ENCODE measurements around the gene PARP16. TPM values are rescaled to one million over a fixed set of nuclear protein-coding genes. Genes with fewer than 3 reads are reported as not detected.

Gene PARP16
- total RNA-seq, 1 experiment from 2014 or later: 4.7 TPM

- DNase-seq (ENCODE audit: low spot score) (no peak), ATAC-seq (peak; percentile 19)
- Mint-ChIP-seq H3K36me3 (no peaks in the 10 kb centered on the region), H3K27me3 (ENCODE audit: low read depth) (no peaks in the 10 kb centered on the region), H3K9me3 (peaks cover 6% of the 10 kb centered on the region), H3K27ac (peak overlapping the region; percentile 99), H3K4me1 (peaks cover 23% of the 10 kb centered on the region), H3K4me3 (peak overlapping the region; percentile 81)
- POLR2A ChIA-PET: interaction anchor here (0.9 to 2.4 kb wide), 6 partner anchors 17 to 566 kb away, joined by 3 to 16 read pairs (median 6); partner anchors contain the start of genes CLPX, PARP16 and RAB11A
- TF ChIP-seq GRHL2 (CRISPR knock-in tag; IDR thresholded peaks at IDR 0.05; ENCODE audit: insufficient replicate concordance, severe bottlenecking): no peak
- TF ChIP-seq FOXP4 (CRISPR knock-in tag; IDR thresholded peaks at IDR 0.05): 0 out of 2 replicates have a peak, but pooled peaks have one; percentile 20
- no peak for TF ChIP-seq KAT7 (CRISPR knock-in tag; IDR thresholded peaks at IDR 0.05; ENCODE audit: borderline replicate concordance)
- TF ChIP-seq MAX (CRISPR knock-in tag; IDR thresholded peaks at IDR 0.05): peak; percentile 81
- TF ChIP-seq CTCF (IDR thresholded peaks at IDR 0.05): peak; percentile 56; the same call in 1 of the 2 replicates
- TF ChIP-seq NFATC4 (CRISPR knock-in tag; IDR thresholded peaks at IDR 0.05): no peak
- no peak for TF ChIP-seq NR2C2 (CRISPR knock-in tag; IDR thresholded peaks at IDR 0.05)
- no peak for TF ChIP-seq TCF7 (CRISPR knock-in tag; IDR thresholded peaks at IDR 0.05; ENCODE audit: low read depth)
- CTCF ChIA-PET: interaction anchor here (0.8 to 1.2 kb wide), 3 partner anchors 15 to 113 kb away, joined by 3 to 6 read pairs (median 6); partner anchors contain the start of gene PARP16
Measured at GRCh38 chr15:65303687-65304380, 17.2 kb upstream of the PARP16 start.

GRCh38 chr15:65302061-65302460, 15.4 kb upstream of the PARP16 start:
- POLR2A ChIA-PET: no interaction called here

More at GRCh38 chr15:65302061-65302460, 15.4 kb upstream of the PARP16 start:
- TF ChIP-seq ATF2 (CRISPR knock-in tag; IDR thresholded peaks at IDR 0.05; ENCODE audit: borderline replicate concordance, low read depth): no peak
- no peak for TF ChIP-seq CDX4 (CRISPR knock-in tag; IDR thresholded peaks at IDR 0.05; ENCODE audit: borderline replicate concordance)
- no peak for TF ChIP-seq NR1H2 (CRISPR knock-in tag; IDR thresholded peaks at IDR 0.05)
- TF ChIP-seq AFF4 (CRISPR knock-in tag; IDR thresholded peaks at IDR 0.05; ENCODE audit: borderline replicate concordance): no peak
- peaks cover 6% of the 10 kb centered on the region for H3K9me3 Mint-ChIP-seq
- ATAC-seq (no peak), DNase-seq (ENCODE audit: low spot score) (no peak)
- no peaks in the 10 kb centered on the region for H3K36me3 Mint-ChIP-seq
- H3K4me3 Mint-ChIP-seq: no peak overlapping the region
- CTCF ChIA-PET: interaction anchor here (0.6 kb wide), 1 partner anchor 117 kb away, joined by 3 read pairs; the partner anchor contains the start of gene CLPX
- H3K27me3 Mint-ChIP-seq (ENCODE audit: low read depth): no peaks in the 10 kb centered on the region
- H3K27ac Mint-ChIP-seq: no peak overlapping the region
- peaks cover 31% of the 10 kb centered on the region for H3K4me1 Mint-ChIP-seq
